B cell (primary cell): ENCODE data around the gene ETFA. TPM values are rescaled to one million over a fixed set of nuclear protein-coding genes. Genes with fewer than 3 reads are reported as not detected.

Source experiments
- ATAC-seq: fragments of 200-7000 bp; cut with Tn5 transposase; one replicate; pipeline ENCODE4 v1.10.0; 2021; ENCODE audit warnings: low read depth, mild to moderate bottlenecking, moderate number of reproducible peaks, moderate library complexity
- CTCF ChIA-PET: fragments of 350-600 bp; sonication (Branson Sonifier 250); formaldehyde crosslinking; loops from one replicate; lab custom pipeline; 2021; ENCODE audit warnings: antibody characterized with exemption, inconsistent platforms; lab: Charles Lee
- POLR2A ChIA-PET: fragments of 350-600 bp; sonication (Branson Sonifier 250); formaldehyde crosslinking; loops from one replicate; lab custom pipeline; 2021; ENCODE audit warnings: antibody characterized with exemption; lab: Charles Lee
- DNase-seq: peaks from one replicate; pipeline ENCODE4 v3.0.0; 2013
- H2AFZ ChIP-seq: 2 replicates; pipeline ENCODE4 v1.6.1; 2012; ENCODE audit warnings: mild to moderate bottlenecking, low read depth, low read length; ENCODE audit not compliant: insufficient read depth, poor library complexity, severe bottlenecking
- H3K27ac ChIP-seq, 2 donors: 1 replicate in 1 of 2; 2 replicates in 1 of 2; pipeline ENCODE4 v1.5.1; 2012 to 2013; ENCODE audit warnings: low read length in 2 of 2, mild to moderate bottlenecking in 2 of 2, moderate library complexity in 1 of 2
- H3K27me3 ChIP-seq, 4 experiments: fragments of 200-600 bp in 1 of 4; sonication (generic) in 1 of 4; replicated peaks in 1 of 4; 1 replicate in 2 of 4; 2 replicates in 2 of 4; pipeline versions ENCODE4 v1.6.1 to v1.7.0; 2013 to 2016; ENCODE audit warnings: low read length in 3 of 4, mild to moderate bottlenecking in 2 of 4, mixed read lengths in 1 of 4, moderate library complexity in 1 of 4; ENCODE audit not compliant: insufficient read depth in 4 of 4, control insufficient read depth in 3 of 4; ENCODE audit errors: control extremely low read depth in 1 of 4
- H3K36me3 ChIP-seq, 2 experiments: replicated peaks in 1 of 2; 1 replicate in 1 of 2; 2 replicates in 1 of 2; pipeline versions ENCODE4 v1.6.1 to v1.7.1; 2013; ENCODE audit warnings: low read length in 1 of 2; ENCODE audit not compliant: insufficient read depth in 2 of 2, control insufficient read depth in 1 of 2; ENCODE audit errors: control extremely low read depth in 1 of 2, extremely low read depth in 1 of 2
- H3K4me1 ChIP-seq, 2 donors: fragments of 200-600 bp in 1 of 2; sonication (generic) in 1 of 2; 1 replicate in 1 of 2; 2 replicates in 1 of 2; pipeline versions ENCODE4 v1.5.1 to v1.6.1; 2013 to 2017; ENCODE audit warnings: low read length in 2 of 2; ENCODE audit not compliant: control insufficient read depth in 2 of 2, insufficient read depth in 2 of 2
- H3K4me2 ChIP-seq: replicated peaks from 2 replicates; pipeline ENCODE3; 2012; ENCODE audit warnings: mild to moderate bottlenecking, low read depth, low read length; ENCODE audit not compliant: poor library complexity, severe bottlenecking
- H3K4me3 ChIP-seq, 5 experiments: fragments of 200-600 bp in 1 of 5; sonication (generic) in 1 of 5; 1 replicate in 3 of 5; 2 replicates in 2 of 5; pipeline versions ENCODE4 v1.5.1 to v1.7.0; 2011 to 2016; ENCODE audit warnings: low read length in 4 of 5, mild to moderate bottlenecking in 4 of 5, low read depth in 2 of 5, control low read depth in 1 of 5, moderate library complexity in 1 of 5; ENCODE audit not compliant: insufficient read depth in 1 of 5; ENCODE audit errors: control extremely low read depth in 1 of 5, extremely low read depth in 1 of 5
- H3K79me2 ChIP-seq: fragments of 200-600 bp; sonication (generic); one replicate; pipeline ENCODE4 v1.6.0; 2016; ENCODE audit warnings: low read length; ENCODE audit not compliant: control insufficient read depth, insufficient read depth
- H3K9ac ChIP-seq: fragments of 200-600 bp; sonication (generic); 2 replicates; pipeline ENCODE4 v1.6.1; 2017; ENCODE audit warnings: mild to moderate bottlenecking, low read length, moderate library complexity
- H3K9me3 ChIP-seq, 3 donors: one replicate each; pipeline versions ENCODE4 v1.6.1 to v1.7.1; 2013; ENCODE audit warnings: low read length in 2 of 3; ENCODE audit not compliant: control insufficient read depth in 2 of 3, insufficient read depth in 1 of 3; ENCODE audit errors: control extremely low read depth in 1 of 3
- H4K20me1 ChIP-seq: 2 replicates; pipeline ENCODE4 v1.6.0; 2012; ENCODE audit warnings: mild to moderate bottlenecking, low read length; ENCODE audit not compliant: insufficient read depth, control insufficient read depth, poor library complexity, severe bottlenecking
- H3K27ac Mint-ChIP-seq: one replicate; pipeline ENCODE4 v1.8.0; 2021; ENCODE audit warnings: mixed read lengths
- H3K27me3 Mint-ChIP-seq: one replicate; pipeline ENCODE4 v1.8.0; 2021; ENCODE audit warnings: mixed read lengths
- H3K4me1 Mint-ChIP-seq: one replicate; pipeline ENCODE4 v1.8.0; 2021; ENCODE audit warnings: mixed read lengths
- H3K4me3 Mint-ChIP-seq: one replicate; pipeline ENCODE4 v1.8.0; 2021; ENCODE audit warnings: mixed read lengths
- H3K9me3 Mint-ChIP-seq: one replicate; pipeline ENCODE4 v1.8.0; 2022; ENCODE audit warnings: mixed read lengths; ENCODE audit not compliant: insufficient read depth
- EZH2 ChIP-seq: IDR thresholded peaks from 2 replicates; pipeline ENCODE4 v1.6.1; 2012; ENCODE audit warnings: borderline replicate concordance, low read depth, mild to moderate bottlenecking, moderate library complexity, low read length; ENCODE audit not compliant: insufficient read depth, poor library complexity, severe bottlenecking
- WGBS: methylation state at CpG from one replicate; pipeline ENCODE4 v1.1.5; 2013; ENCODE audit warnings: missing lambda C conversion rate; ENCODE audit not compliant: insufficient coverage; 5-methylcytosine and 5-hydroxymethylcytosine counted together
- intact Hi-C: fragments of 100-400 bp; cut with micrococcal nuclease; formaldehyde crosslinking; loops from one replicate; pipeline ENCODE4 v1.10.0; 2022
- polyA plus RNA-seq: library from polyadenylated mRNA; depleted of rRNA; stranded (reverse); fragments of >200 nt; gene quantifications from 2 replicates; pipeline ENCODE4 v1.2.3, GENCODE V29; 2012
- total RNA-seq, 2 donors: library from RNA; stranded (reverse); fragments of 120-200 nt in 1 of 2; gene quantifications; 1 replicate in 1 of 2; 2 replicates in 1 of 2; pipeline versions ENCODE4 v1.2.3 to v1.2.4, GENCODE V29; 2013 to 2022
- TF ChIP-seq, protein P1 (sequence below): fragments of 200-600 bp; IDR thresholded peaks from one replicate; pipeline ENCODE4 v1.8.0; 2022; ENCODE audit warnings: antibody characterized with exemption, mild to moderate bottlenecking

The ETFA gene
- total and polyA plus RNA-seq, 2 donors (not counting 1 experiment from before 2014, with no cell fraction given): 34.9 to 68.8 TPM

DNA sequence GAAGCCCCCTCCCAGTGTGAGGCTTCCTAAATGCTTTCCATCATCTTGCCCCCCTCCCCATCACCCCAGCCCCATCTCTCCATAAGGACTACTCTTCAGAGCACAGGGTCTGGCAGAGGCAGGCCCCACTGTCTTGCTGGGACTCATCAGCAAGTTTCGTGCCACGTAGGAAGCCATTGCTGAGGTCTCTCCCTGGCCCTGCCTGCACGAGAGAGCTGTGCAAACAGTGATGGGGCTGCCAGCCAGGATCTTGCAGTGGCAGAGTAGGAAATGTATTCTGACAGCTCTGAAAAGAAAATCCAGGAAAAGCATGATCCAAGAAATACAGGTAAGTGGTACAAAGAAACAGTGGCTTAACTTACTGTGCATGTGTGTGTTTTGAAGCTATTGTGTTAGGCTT is 47.9 kb upstream of the ETFA start:
- Histone ChIP-seq H4K20me1 (no peaks in the 10 kb centered on the region), H3K36me3 (no peaks in the 10 kb centered on the region), H3K4me1 (no peaks in the 10 kb centered on the region), H3K4me2 (no peak overlapping the region), H2AFZ (no peak overlapping the region), H3K79me2 (no peaks in the 10 kb centered on the region), H3K4me3 (no peak overlapping the region), H3K27ac (no peak overlapping the region), H3K27me3 (no peaks in the 10 kb centered on the region), H3K9me3 (no peaks in the 10 kb centered on the region), H3K9ac (no peak overlapping the region)
- 100% methylated on average over 3 of the region's 3 CpGs for WGBS
- ChIA-PET POLR2A (no interaction called here), CTCF (no interaction called here)
- DNase-seq (no peak), ATAC-seq (no peak)
- H3K9me3 Mint-ChIP-seq: no peaks in the 10 kb centered on the region
- no peak overlapping the region for H3K4me3 Mint-ChIP-seq
- intact Hi-C loops: no loop called here
- H3K27ac Mint-ChIP-seq: no peak overlapping the region
- no peaks in the 10 kb centered on the region for H3K4me1 Mint-ChIP-seq
- H3K27me3 Mint-ChIP-seq: no peaks in the 10 kb centered on the region
- TF ChIP-seq, protein P1, sequence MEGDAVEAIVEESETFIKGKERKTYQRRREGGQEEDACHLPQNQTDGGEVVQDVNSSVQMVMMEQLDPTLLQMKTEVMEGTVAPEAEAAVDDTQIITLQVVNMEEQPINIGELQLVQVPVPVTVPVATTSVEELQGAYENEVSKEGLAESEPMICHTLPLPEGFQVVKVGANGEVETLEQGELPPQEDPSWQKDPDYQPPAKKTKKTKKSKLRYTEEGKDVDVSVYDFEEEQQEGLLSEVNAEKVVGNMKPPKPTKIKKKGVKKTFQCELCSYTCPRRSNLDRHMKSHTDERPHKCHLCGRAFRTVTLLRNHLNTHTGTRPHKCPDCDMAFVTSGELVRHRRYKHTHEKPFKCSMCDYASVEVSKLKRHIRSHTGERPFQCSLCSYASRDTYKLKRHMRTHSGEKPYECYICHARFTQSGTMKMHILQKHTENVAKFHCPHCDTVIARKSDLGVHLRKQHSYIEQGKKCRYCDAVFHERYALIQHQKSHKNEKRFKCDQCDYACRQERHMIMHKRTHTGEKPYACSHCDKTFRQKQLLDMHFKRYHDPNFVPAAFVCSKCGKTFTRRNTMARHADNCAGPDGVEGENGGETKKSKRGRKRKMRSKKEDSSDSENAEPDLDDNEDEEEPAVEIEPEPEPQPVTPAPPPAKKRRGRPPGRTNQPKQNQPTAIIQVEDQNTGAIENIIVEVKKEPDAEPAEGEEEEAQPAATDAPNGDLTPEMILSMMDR: no peak
- TF ChIP-seq EZH2: no peak

DNA sequence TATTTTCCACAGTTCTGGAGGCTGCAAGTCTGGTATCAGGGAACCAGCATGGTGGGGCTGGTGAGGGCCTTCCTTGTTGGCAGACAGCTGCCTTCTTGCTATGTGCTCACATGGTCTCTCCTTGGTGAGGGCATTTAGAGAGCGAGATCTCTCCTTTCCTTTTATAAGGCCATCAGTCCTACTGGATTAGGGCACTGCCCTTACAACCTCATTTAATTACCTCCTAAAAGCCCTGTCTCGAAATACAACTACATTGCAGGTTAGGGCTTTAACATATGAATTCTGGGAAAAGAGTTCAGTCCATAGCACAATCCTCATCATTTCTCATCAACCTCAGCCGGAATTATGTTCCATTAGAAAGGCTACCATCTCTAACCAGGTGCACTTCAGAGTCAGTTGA is 47.2 kb upstream of the ETFA start:
- H3K4me1 Mint-ChIP-seq: no peaks in the 10 kb centered on the region

More for the DNA sequence above, 47.2 kb upstream of the ETFA start:
- Mint-ChIP-seq H3K9me3 (no peaks in the 10 kb centered on the region), H3K27ac (no peak overlapping the region), H3K4me3 (no peak overlapping the region), H3K27me3 (no peaks in the 10 kb centered on the region)
- Histone ChIP-seq H3K9ac (no peak overlapping the region), H3K4me1 (no peaks in the 10 kb centered on the region), H3K4me3 (no peak overlapping the region), H3K27me3 (no peaks in the 10 kb centered on the region), H3K27ac (no peak overlapping the region), H2AFZ (no peak overlapping the region), H4K20me1 (no peaks in the 10 kb centered on the region), H3K9me3 (no peaks in the 10 kb centered on the region), H3K4me2 (no peak overlapping the region), H3K79me2 (no peaks in the 10 kb centered on the region), H3K36me3 (no peaks in the 10 kb centered on the region)
- CTCF ChIA-PET: no interaction called here
- TF ChIP-seq EZH2: no peak
- TF ChIP-seq, protein P1: no peak
- WGBS: 100% methylated on average over 1 of the region's 3 CpGs
- intact Hi-C loops: no loop called here
- no peak for DNase-seq
- POLR2A ChIA-PET: no interaction called here
- no peak for ATAC-seq
